Endodermal cell (in vitro differentiated cells): ENCODE results near the gene NAA16. TPM values are rescaled to one million over a fixed set of nuclear protein-coding genes. Genes with fewer than 3 reads are reported as not detected.

Source experiments
- DNase-seq: peaks from one replicate; pipeline ENCODE4 v3.0.0-alpha.2; 2017
- H3K27ac ChIP-seq: 2 replicates; pipeline ENCODE4 v1.5.1; 2013; ENCODE audit warnings: mild to moderate bottlenecking, low read depth, low read length, moderate library complexity
- H3K27me3 ChIP-seq: 2 replicates; pipeline ENCODE4 v1.6.1; 2013; ENCODE audit warnings: mild to moderate bottlenecking, low read length, moderate library complexity; ENCODE audit not compliant: insufficient read depth, control insufficient read depth, poor library complexity, severe bottlenecking
- H3K36me3 ChIP-seq: 2 replicates; pipeline ENCODE4 v1.7.0; 2013; ENCODE audit warnings: mild to moderate bottlenecking, low read length, moderate library complexity; ENCODE audit not compliant: control insufficient read depth, insufficient read depth
- H3K4me1 ChIP-seq: one replicate; pipeline ENCODE4 v1.7.0; 2013; ENCODE audit warnings: low read length; ENCODE audit not compliant: control insufficient read depth, insufficient read depth
- H3K4me3 ChIP-seq: 2 replicates; pipeline ENCODE4 v1.5.1; 2013; ENCODE audit warnings: mild to moderate bottlenecking, low read length, moderate library complexity
- H3K9ac ChIP-seq: 2 replicates; pipeline ENCODE4 v1.6.1; 2013; ENCODE audit warnings: mild to moderate bottlenecking, low read length, moderate library complexity; ENCODE audit not compliant: poor library complexity, severe bottlenecking; ENCODE audit errors: extremely low read depth
- H3K9me3 ChIP-seq: 2 replicates; pipeline ENCODE4 v1.6.1; 2013; ENCODE audit warnings: mild to moderate bottlenecking, low read length, moderate library complexity; ENCODE audit not compliant: control insufficient read depth
- H3K27ac Mint-ChIP-seq: 2 replicates; pipeline ENCODE4 v1.8.0; 2020; ENCODE audit warnings: mixed read lengths
- H3K27me3 Mint-ChIP-seq: 2 replicates; pipeline ENCODE4 v1.8.0; 2021; ENCODE audit warnings: mild to moderate bottlenecking, mixed read lengths; ENCODE audit not compliant: insufficient read depth
- H3K36me3 Mint-ChIP-seq: 2 replicates; pipeline ENCODE4 v1.8.0; 2020; ENCODE audit warnings: low read depth, mixed read lengths
- H3K4me1 Mint-ChIP-seq: 2 replicates; pipeline ENCODE4 v1.8.0; 2020; ENCODE audit warnings: mixed read lengths
- H3K4me3 Mint-ChIP-seq: 2 replicates; pipeline ENCODE4 v1.8.0; 2020; ENCODE audit warnings: mild to moderate bottlenecking, moderate library complexity, mixed read lengths
- H3K9me3 Mint-ChIP-seq: 2 replicates; pipeline ENCODE4 v1.8.0; 2020; ENCODE audit warnings: mild to moderate bottlenecking, mixed read lengths
- CTCF ChIP-seq: fragments of 200-600 bp; sonication (generic); conservative IDR thresholded peaks from 2 replicates; pipeline ENCODE4 v1.5.0; 2021; ENCODE audit warnings: antibody characterized with exemption, mild to moderate bottlenecking
- whole genome bisulfite sequencing, 2 experiments: methylation state at CpG; one replicate each; pipeline versions ENCODE4 v1.1.5 to v1.1.7; 2013; ENCODE audit warnings: missing lambda C conversion rate in 2 of 2, mixed read lengths in 1 of 2; ENCODE audit not compliant: insufficient coverage in 1 of 2, insufficient read length in 1 of 2; 5-methylcytosine and 5-hydroxymethylcytosine counted together
- total RNA-seq, 2 donors: library from RNA; stranded (reverse); fragmentation: NEBNext Ultra II Directional in 1 of 2; extraction: Animal tissue kit (Norgen Biotek cat#: 25700) in 1 of 2; gene quantifications; 2 replicates in 1 of 2; 3 replicates in 1 of 2; pipeline ENCODE4 v1.2.1, GENCODE V29; 2021

Gene NAA16
- total RNA-seq, 2 donors from 2014 or later, result 29.3 to 30.9 TPM

- H3K9ac ChIP-seq, result no peak overlapping the region
- no peaks in the 10 kb centered on the region for H3K36me3 Mint-ChIP-seq
- no peak for TF ChIP-seq CTCF
- no peaks in the 10 kb centered on the region for H3K27me3 ChIP-seq
- no peak overlapping the region for H3K27ac Mint-ChIP-seq
- no peak overlapping the region for H3K4me3 Mint-ChIP-seq
- H3K36me3 ChIP-seq, result no peaks in the 10 kb centered on the region
- no peak overlapping the region for H3K27ac ChIP-seq
- WGBS, 2 experiments, result 79 to 83% methylated on average over 4 to 5 of the region's 5 CpGs
- H3K9me3 Mint-ChIP-seq, result no peaks in the 10 kb centered on the region
- H3K4me1 ChIP-seq, result no peaks in the 10 kb centered on the region
- H3K4me3 ChIP-seq, result no peak overlapping the region
- H3K9me3 ChIP-seq, result no peaks in the 10 kb centered on the region
- DNase-seq, result no peak
- H3K27me3 Mint-ChIP-seq, result peaks cover 3% of the 10 kb centered on the region
- H3K4me1 Mint-ChIP-seq, result peaks cover 13% of the 10 kb centered on the region
These were observed 107.0 kb downstream of the NAA16 start for GRCh38 chr13:41418027-41418426.

GRCh38 chr13:41418731-41419130 is 107.7 kb downstream of the NAA16 start:
- no peaks in the 10 kb centered on the region for H3K9me3 Mint-ChIP-seq
- H3K27me3 ChIP-seq, result no peaks in the 10 kb centered on the region
- H3K27ac ChIP-seq, result no peak overlapping the region
- H3K4me1 Mint-ChIP-seq, result peaks cover 20% of the 10 kb centered on the region
- H3K4me1 ChIP-seq, result no peaks in the 10 kb centered on the region
- H3K36me3 ChIP-seq, result no peaks in the 10 kb centered on the region
- H3K27ac Mint-ChIP-seq, result no peak overlapping the region
- TF ChIP-seq CTCF, result no peak
- WGBS, 2 experiments, result 92 to 99% methylated on average over 2 of the region's 2 CpGs
- no peaks in the 10 kb centered on the region for H3K36me3 Mint-ChIP-seq
- H3K4me3 Mint-ChIP-seq, result no peak overlapping the region
- no peak overlapping the region for H3K4me3 ChIP-seq
- no peaks in the 10 kb centered on the region for H3K9me3 ChIP-seq
- no peak for DNase-seq
- peaks cover 3% of the 10 kb centered on the region for H3K27me3 Mint-ChIP-seq
- H3K9ac ChIP-seq, result no peak overlapping the region

GRCh38 chr13:41419206-41419605 is 108.1 kb downstream of the NAA16 start:
- Mint-ChIP-seq H3K27ac (no peak overlapping the region), H3K36me3 (no peaks in the 10 kb centered on the region), H3K9me3 (no peaks in the 10 kb centered on the region), H3K27me3 (peaks cover 3% of the 10 kb centered on the region), H3K4me1 (peaks cover 22% of the 10 kb centered on the region), H3K4me3 (no peak overlapping the region)
- no peak overlapping the region for H3K27ac ChIP-seq
- no peak for DNase-seq
- no peak for TF ChIP-seq CTCF
- H3K36me3 ChIP-seq, result no peaks in the 10 kb centered on the region
- no peak overlapping the region for H3K4me3 ChIP-seq
- 89% methylated on average over 1 of the region's 1 CpG; no CpG with 5 or more reads in 1 of the 2 experiments for WGBS, 2 experiments
- H3K4me1 ChIP-seq, result no peaks in the 10 kb centered on the region
- no peak overlapping the region for H3K9ac ChIP-seq
- no peaks in the 10 kb centered on the region for H3K27me3 ChIP-seq
- H3K9me3 ChIP-seq, result no peaks in the 10 kb centered on the region
